ENCODE measurements around the gene CEP57.

Gene CEP57

DNA sequence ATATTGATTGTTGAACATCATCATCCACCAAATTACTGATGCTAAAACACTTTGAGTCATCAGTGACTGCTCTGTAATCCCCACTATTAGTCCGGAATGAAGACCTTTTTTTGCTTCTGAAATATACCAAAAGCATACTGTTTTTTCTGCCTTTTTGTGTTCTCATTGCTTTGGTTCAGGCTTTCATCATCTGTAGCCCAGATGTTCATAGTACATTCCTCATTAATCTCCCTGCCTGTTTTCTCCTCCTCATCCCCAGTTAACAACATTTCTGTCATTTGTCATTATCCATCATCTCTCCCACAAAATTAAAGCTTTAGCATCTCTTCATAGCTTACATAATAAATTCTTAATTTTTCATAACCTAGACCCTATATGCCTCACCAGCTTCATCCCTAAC lies 9.2 kb downstream of the CEP57 start:
- Histone ChIP-seq H4K20me1 (ENCODE audit: insufficient read depth, low read length) (peaks cover 26% of the 10 kb centered on the region), H3K9me3 (ENCODE audit: insufficient read depth, low read length, severe bottlenecking) (no peaks in the 10 kb centered on the region), H3K36me3 (ENCODE audit: insufficient read depth, low read length) (peaks cover 60% of the 10 kb centered on the region), H3K79me2 (ENCODE audit: insufficient read depth, low read length) (peaks cover 61% of the 10 kb centered on the region), H3K9ac (ENCODE audit: low read depth, low read length) (no peak overlapping the region), H3K4me3 (ENCODE audit: low read depth in 1 of 2, low read length in 2 of 2) (no peak overlapping the region), H2AFZ (ENCODE audit: low read depth, low read length) (no peak overlapping the region), H3K27ac (ENCODE audit: low read length) (no peak overlapping the region), H3K4me2 (ENCODE audit: insufficient read depth, low read length) (no peak overlapping the region), H3K27me3 (ENCODE audit: insufficient read depth, low read length, poor library complexity) (no peaks in the 10 kb centered on the region), H3K4me1 (ENCODE audit: insufficient read depth, low read length) (peaks cover 5% of the 10 kb centered on the region; the same call in 1 of the 2 replicates)
- TF ChIP-seq, protein P1, sequence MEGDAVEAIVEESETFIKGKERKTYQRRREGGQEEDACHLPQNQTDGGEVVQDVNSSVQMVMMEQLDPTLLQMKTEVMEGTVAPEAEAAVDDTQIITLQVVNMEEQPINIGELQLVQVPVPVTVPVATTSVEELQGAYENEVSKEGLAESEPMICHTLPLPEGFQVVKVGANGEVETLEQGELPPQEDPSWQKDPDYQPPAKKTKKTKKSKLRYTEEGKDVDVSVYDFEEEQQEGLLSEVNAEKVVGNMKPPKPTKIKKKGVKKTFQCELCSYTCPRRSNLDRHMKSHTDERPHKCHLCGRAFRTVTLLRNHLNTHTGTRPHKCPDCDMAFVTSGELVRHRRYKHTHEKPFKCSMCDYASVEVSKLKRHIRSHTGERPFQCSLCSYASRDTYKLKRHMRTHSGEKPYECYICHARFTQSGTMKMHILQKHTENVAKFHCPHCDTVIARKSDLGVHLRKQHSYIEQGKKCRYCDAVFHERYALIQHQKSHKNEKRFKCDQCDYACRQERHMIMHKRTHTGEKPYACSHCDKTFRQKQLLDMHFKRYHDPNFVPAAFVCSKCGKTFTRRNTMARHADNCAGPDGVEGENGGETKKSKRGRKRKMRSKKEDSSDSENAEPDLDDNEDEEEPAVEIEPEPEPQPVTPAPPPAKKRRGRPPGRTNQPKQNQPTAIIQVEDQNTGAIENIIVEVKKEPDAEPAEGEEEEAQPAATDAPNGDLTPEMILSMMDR (IDR thresholded peaks at IDR 0.05; ENCODE audit: borderline replicate concordance, extremely low read depth, low read length, poor library complexity, severe bottlenecking): no peak
- TF ChIP-seq EZH2 (IDR thresholded peaks at IDR 0.05; ENCODE audit: borderline replicate concordance, low read depth, low read length, severe bottlenecking): no peak
- no peak for ATAC-seq (ENCODE audit: insufficient read depth, low read depth)
- no peak for DNase-seq

DNA sequence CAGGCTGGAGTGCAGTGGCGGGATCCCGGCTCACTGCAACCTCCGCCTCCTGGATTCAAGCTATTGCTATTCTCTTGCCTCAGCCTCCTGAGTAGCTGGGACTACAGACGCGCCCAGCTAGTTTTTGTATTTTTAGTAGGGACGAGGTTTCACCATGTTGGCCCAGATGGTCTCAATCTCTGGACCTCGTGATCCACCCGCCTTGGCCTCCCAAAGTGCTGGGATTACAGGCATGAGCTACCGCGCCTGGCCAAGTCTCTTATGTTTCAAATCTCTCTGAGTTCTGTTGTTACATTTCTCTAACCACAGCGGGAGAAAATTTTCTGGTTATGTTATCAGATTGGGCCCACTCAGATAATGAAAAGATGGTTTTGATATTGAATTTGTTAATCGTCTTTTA lies 10.1 kb downstream of the CEP57 start:
- ATAC-seq (ENCODE audit: insufficient read depth, low read depth): no peak
- no peak overlapping the region for H3K9ac ChIP-seq (ENCODE audit: low read depth, low read length)
- H3K27ac ChIP-seq (ENCODE audit: low read length): no peak overlapping the region

DNA sequence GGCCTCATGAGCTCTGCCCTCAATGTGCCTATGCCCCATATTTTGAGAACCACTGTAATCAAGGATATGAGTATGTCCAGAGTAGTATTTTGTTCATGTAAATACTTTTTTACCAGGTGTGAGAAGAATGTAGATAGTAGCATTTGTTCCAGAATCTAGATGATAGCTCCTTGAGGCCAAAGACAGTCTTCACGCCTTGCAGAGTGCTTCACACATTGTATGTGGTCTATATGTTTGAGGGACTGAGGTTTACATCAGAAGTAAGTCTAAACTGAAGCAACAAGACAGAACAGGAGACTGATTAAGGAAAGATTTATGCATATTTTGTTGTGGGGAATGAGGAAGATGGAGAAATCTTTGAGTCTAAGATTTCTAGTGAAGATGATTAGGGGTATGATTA lies 12.5 kb downstream of the CEP57 start:
- no peak overlapping the region for H2AFZ ChIP-seq (ENCODE audit: low read depth, low read length)
- H3K36me3 ChIP-seq (ENCODE audit: insufficient read depth, low read length): peaks cover 74% of the 10 kb centered on the region
- peaks cover 28% of the 10 kb centered on the region for H3K79me2 ChIP-seq (ENCODE audit: insufficient read depth, low read length)
- H3K9me3 ChIP-seq (ENCODE audit: insufficient read depth, low read length, severe bottlenecking): no peaks in the 10 kb centered on the region
- no peaks in the 10 kb centered on the region for H3K4me1 ChIP-seq (ENCODE audit: insufficient read depth, low read length)
- DNase-seq (no peak), ATAC-seq (ENCODE audit: insufficient read depth, low read depth) (no peak)
- H3K4me3 ChIP-seq (ENCODE audit: low read depth in 1 of 2, low read length in 2 of 2): no peak overlapping the region
- no peak overlapping the region for H3K9ac ChIP-seq (ENCODE audit: low read depth, low read length)
- H3K27me3 ChIP-seq (ENCODE audit: insufficient read depth, low read length, poor library complexity): no peaks in the 10 kb centered on the region
- peaks cover under 1% of the 10 kb centered on the region; the same call in 1 of the 2 replicates for H4K20me1 ChIP-seq (ENCODE audit: insufficient read depth, low read length)
- no peak overlapping the region for H3K4me2 ChIP-seq (ENCODE audit: insufficient read depth, low read length)
- H3K27ac ChIP-seq (ENCODE audit: low read length): no peak overlapping the region
- no peak for TF ChIP-seq EZH2 (IDR thresholded peaks at IDR 0.05; ENCODE audit: borderline replicate concordance, low read depth, low read length, severe bottlenecking)
- TF ChIP-seq, protein P1 (IDR thresholded peaks at IDR 0.05; ENCODE audit: borderline replicate concordance, extremely low read depth, low read length, poor library complexity, severe bottlenecking): no peak

More for the DNA sequence above, 10.1 kb downstream of the CEP57 start:
- H2AFZ ChIP-seq (ENCODE audit: low read depth, low read length): no peak overlapping the region
- peaks cover 22% of the 10 kb centered on the region for H4K20me1 ChIP-seq (ENCODE audit: insufficient read depth, low read length)
- H3K4me1 ChIP-seq (ENCODE audit: insufficient read depth, low read length): no peaks in the 10 kb centered on the region
- H3K9me3 ChIP-seq (ENCODE audit: insufficient read depth, low read length, severe bottlenecking): no peaks in the 10 kb centered on the region
- H3K4me3 ChIP-seq (ENCODE audit: low read depth in 1 of 2, low read length in 2 of 2): no peak overlapping the region
- no peak for DNase-seq
- H3K4me2 ChIP-seq (ENCODE audit: insufficient read depth, low read length): no peak overlapping the region
- H3K79me2 ChIP-seq (ENCODE audit: insufficient read depth, low read length): peaks cover 52% of the 10 kb centered on the region
- no peaks in the 10 kb centered on the region for H3K27me3 ChIP-seq (ENCODE audit: insufficient read depth, low read length, poor library complexity)
- H3K36me3 ChIP-seq (ENCODE audit: insufficient read depth, low read length): peaks cover 68% of the 10 kb centered on the region
- TF ChIP-seq, protein P1 (IDR thresholded peaks at IDR 0.05; ENCODE audit: borderline replicate concordance, extremely low read depth, low read length, poor library complexity, severe bottlenecking): no peak
- no peak for TF ChIP-seq EZH2 (IDR thresholded peaks at IDR 0.05; ENCODE audit: borderline replicate concordance, low read depth, low read length, severe bottlenecking)

DNA sequence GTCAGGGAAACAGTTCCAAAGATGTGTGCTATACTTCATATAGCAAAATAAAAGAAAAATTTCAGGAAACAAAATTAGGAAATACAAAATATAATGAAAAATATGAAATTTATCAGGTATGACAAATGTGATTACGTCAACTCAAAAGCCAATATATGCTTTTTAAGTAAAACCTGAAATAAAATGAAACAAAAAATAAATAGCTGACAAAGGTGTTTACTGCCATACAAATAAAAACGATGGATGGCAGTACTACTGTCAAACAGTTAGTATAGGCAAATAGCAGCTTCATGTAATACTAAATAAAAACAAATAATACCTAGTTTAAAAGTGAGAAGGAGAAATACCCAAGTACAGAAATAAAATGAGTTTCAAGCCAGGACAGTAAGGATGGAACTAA lies 13.7 kb downstream of the CEP57 start:
- DNase-seq (no peak), ATAC-seq (ENCODE audit: insufficient read depth, low read depth) (no peak)
- Histone ChIP-seq H3K4me1 (ENCODE audit: insufficient read depth, low read length) (no peaks in the 10 kb centered on the region), H3K9me3 (ENCODE audit: insufficient read depth, low read length, severe bottlenecking) (no peaks in the 10 kb centered on the region), H3K27ac (ENCODE audit: low read length) (no peak overlapping the region), H2AFZ (ENCODE audit: low read depth, low read length) (no peak overlapping the region), H4K20me1 (ENCODE audit: insufficient read depth, low read length) (no peaks in the 10 kb centered on the region), H3K9ac (ENCODE audit: low read depth, low read length) (no peak overlapping the region), H3K27me3 (ENCODE audit: insufficient read depth, low read length, poor library complexity) (no peaks in the 10 kb centered on the region), H3K4me2 (ENCODE audit: insufficient read depth, low read length) (no peak overlapping the region), H3K36me3 (ENCODE audit: insufficient read depth, low read length) (peaks cover 70% of the 10 kb centered on the region), H3K4me3 (ENCODE audit: low read depth in 1 of 2, low read length in 2 of 2) (no peak overlapping the region), H3K79me2 (ENCODE audit: insufficient read depth, low read length) (peaks cover 18% of the 10 kb centered on the region)
- TF ChIP-seq EZH2 (IDR thresholded peaks at IDR 0.05; ENCODE audit: borderline replicate concordance, low read depth, low read length, severe bottlenecking): no peak
- TF ChIP-seq, protein P1 (IDR thresholded peaks at IDR 0.05; ENCODE audit: borderline replicate concordance, extremely low read depth, low read length, poor library complexity, severe bottlenecking): no peak
